Cardiac muscle cell (in vitro differentiated cells and primary cell): ENCODE data around the gene PUM2. TPM values are rescaled to one million over a fixed set of nuclear protein-coding genes. Genes with fewer than 3 reads are reported as not detected.

Source experiments
- DNase-seq, 2 donors: peaks; one replicate each; pipeline versions ENCODE4 v3.0.0 to v3.0.0-alpha.2; 2010 to 2017; ENCODE audit warnings: low read depth in 1 of 2, low spot score in 1 of 2
- H3K27ac ChIP-seq: fragments of 200-600 bp; sonication (generic); 2 replicates; pipeline ENCODE4 v1.5.1; 2016
- H3K27me3 ChIP-seq: fragments of 200-600 bp; sonication (generic); 2 replicates; pipeline ENCODE4 v1.6.0; 2016; ENCODE audit warnings: control low read depth
- H3K36me3 ChIP-seq: fragments of 200-600 bp; sonication (generic); 2 replicates; pipeline ENCODE4 v1.5.1; 2016; ENCODE audit warnings: control low read depth
- H3K4me1 ChIP-seq: fragments of 200-600 bp; sonication (generic); 2 replicates; pipeline ENCODE4 v1.8.1; 2017; ENCODE audit warnings: low read depth, mild to moderate bottlenecking, mixed run types
- H3K4me3 ChIP-seq: fragments of 200-600 bp; sonication (generic); 2 replicates; pipeline ENCODE4 v1.5.1; 2016; ENCODE audit warnings: mild to moderate bottlenecking
- H3K9me3 ChIP-seq: fragments of 200-600 bp; sonication (generic); 2 replicates; pipeline ENCODE4 v1.5.1; 2017; ENCODE audit warnings: low read depth, mild to moderate bottlenecking, control low read depth
- CTCF ChIP-seq: IDR thresholded peaks from 2 replicates; pipeline ENCODE4 v1.5.1; 2012; ENCODE audit warnings: low read depth, mild to moderate bottlenecking, low read length
- polyA plus RNA-seq: library from polyadenylated mRNA; unstranded; fragments of >200 nt; fragmentation: Nextera tagmentation; extraction: Ambion mirVana; gene quantifications from 2 replicates; pipeline ENCODE4 v1.2.1, GENCODE V29; 2016
- total RNA-seq: library from RNA; depleted of rRNA; stranded (reverse); fragments of >200 nt; gene quantifications from 2 replicates; pipeline ENCODE4 v1.2.3, GENCODE V29; 2016

PUM2 gene
- total and polyA plus RNA-seq, 2 experiments from 2014 or later, result 20.1 to 35.8 TPM

- Histone ChIP-seq H3K27ac (no peak overlapping the region), H3K27me3 (no peaks in the 10 kb centered on the region), H3K9me3 (no peaks in the 10 kb centered on the region), H3K36me3 (peaks cover 3% of the 10 kb centered on the region), H3K4me1 (peaks cover 34% of the 10 kb centered on the region), H3K4me3 (no peak overlapping the region)
- no peak for TF ChIP-seq CTCF
- no peak for DNase-seq
These were observed 3.9 kb downstream of the PUM2 start for GRCh38 chr2:20346565-20347381.

- Histone ChIP-seq H3K4me1 (peaks cover 17% of the 10 kb centered on the region), H3K36me3 (peaks cover 3% of the 10 kb centered on the region), H3K27ac (no peak overlapping the region), H3K4me3 (no peak overlapping the region), H3K9me3 (no peaks in the 10 kb centered on the region), H3K27me3 (no peaks in the 10 kb centered on the region)
- TF ChIP-seq CTCF, result no peak
- peak in 1 of 2 donors; percentile 20 for DNase-seq
These were observed 7.5 kb downstream of the PUM2 start for GRCh38 chr2:20343128-20343527.

- no peak for TF ChIP-seq CTCF
- Histone ChIP-seq H3K27me3 (no peaks in the 10 kb centered on the region), H3K9me3 (no peaks in the 10 kb centered on the region), H3K4me3 (no peak overlapping the region), H3K36me3 (peaks cover 3% of the 10 kb centered on the region), H3K4me1 (no peaks in the 10 kb centered on the region), H3K27ac (no peak overlapping the region)
- no peak for DNase-seq
These were observed 11.6 kb downstream of the PUM2 start for GRCh38 chr2:20339012-20339411.

- Histone ChIP-seq H3K36me3 (no peaks in the 10 kb centered on the region), H3K4me3 (no peak overlapping the region), H3K27ac (no peak overlapping the region), H3K4me1 (no peaks in the 10 kb centered on the region), H3K27me3 (no peaks in the 10 kb centered on the region), H3K9me3 (no peaks in the 10 kb centered on the region)
- no peak for DNase-seq
- no peak for TF ChIP-seq CTCF
These were observed 15.9 kb downstream of the PUM2 start for GRCh38 chr2:20334605-20335203.

- H3K36me3 ChIP-seq, result no peaks in the 10 kb centered on the region
- H3K4me3 ChIP-seq, result no peak overlapping the region
- no peaks in the 10 kb centered on the region for H3K4me1 ChIP-seq
- no peak overlapping the region for H3K27ac ChIP-seq
- no peak for DNase-seq
- no peaks in the 10 kb centered on the region for H3K9me3 ChIP-seq
- TF ChIP-seq CTCF, result no peak
- no peaks in the 10 kb centered on the region for H3K27me3 ChIP-seq
These were observed 16.9 kb downstream of the PUM2 start for GRCh38 chr2:20333738-20334137.
